ENCODE data around the gene PRIMPOL.

DNA sequence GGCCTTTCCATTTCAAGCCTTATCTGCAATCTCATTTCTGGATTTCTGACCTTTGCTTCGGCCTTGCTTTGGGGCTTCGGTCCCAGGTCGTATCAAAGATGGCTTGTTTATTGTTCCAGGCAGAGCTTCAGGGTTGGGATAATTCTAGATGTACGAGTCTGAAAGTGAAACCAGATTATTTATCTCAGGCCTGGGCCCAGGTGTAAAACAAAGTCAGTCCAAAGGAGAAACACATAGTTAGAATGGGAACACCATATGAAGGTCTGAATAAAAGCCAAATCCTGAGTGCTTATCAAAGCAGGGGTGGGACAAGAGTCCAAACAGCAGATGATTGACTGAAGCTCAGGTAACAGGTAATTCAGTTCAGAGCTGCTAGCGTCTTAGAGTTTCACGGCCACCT is 17.1 kb downstream of the PRIMPOL start:
- TF ChIP-seq, protein P1, sequence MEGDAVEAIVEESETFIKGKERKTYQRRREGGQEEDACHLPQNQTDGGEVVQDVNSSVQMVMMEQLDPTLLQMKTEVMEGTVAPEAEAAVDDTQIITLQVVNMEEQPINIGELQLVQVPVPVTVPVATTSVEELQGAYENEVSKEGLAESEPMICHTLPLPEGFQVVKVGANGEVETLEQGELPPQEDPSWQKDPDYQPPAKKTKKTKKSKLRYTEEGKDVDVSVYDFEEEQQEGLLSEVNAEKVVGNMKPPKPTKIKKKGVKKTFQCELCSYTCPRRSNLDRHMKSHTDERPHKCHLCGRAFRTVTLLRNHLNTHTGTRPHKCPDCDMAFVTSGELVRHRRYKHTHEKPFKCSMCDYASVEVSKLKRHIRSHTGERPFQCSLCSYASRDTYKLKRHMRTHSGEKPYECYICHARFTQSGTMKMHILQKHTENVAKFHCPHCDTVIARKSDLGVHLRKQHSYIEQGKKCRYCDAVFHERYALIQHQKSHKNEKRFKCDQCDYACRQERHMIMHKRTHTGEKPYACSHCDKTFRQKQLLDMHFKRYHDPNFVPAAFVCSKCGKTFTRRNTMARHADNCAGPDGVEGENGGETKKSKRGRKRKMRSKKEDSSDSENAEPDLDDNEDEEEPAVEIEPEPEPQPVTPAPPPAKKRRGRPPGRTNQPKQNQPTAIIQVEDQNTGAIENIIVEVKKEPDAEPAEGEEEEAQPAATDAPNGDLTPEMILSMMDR (IDR thresholded peaks at IDR 0.05), result no peak
- TF ChIP-seq POLR2A (IDR thresholded peaks at IDR 0.05), result no peak

Data from adrenal gland (tissue), 5 donors.